Measurements from ENCODE around the gene AP1G2.
A peak's percentile ranks its signal among the peaks of the same experiment; 100 is the strongest.

Gene AP1G2

DNA sequence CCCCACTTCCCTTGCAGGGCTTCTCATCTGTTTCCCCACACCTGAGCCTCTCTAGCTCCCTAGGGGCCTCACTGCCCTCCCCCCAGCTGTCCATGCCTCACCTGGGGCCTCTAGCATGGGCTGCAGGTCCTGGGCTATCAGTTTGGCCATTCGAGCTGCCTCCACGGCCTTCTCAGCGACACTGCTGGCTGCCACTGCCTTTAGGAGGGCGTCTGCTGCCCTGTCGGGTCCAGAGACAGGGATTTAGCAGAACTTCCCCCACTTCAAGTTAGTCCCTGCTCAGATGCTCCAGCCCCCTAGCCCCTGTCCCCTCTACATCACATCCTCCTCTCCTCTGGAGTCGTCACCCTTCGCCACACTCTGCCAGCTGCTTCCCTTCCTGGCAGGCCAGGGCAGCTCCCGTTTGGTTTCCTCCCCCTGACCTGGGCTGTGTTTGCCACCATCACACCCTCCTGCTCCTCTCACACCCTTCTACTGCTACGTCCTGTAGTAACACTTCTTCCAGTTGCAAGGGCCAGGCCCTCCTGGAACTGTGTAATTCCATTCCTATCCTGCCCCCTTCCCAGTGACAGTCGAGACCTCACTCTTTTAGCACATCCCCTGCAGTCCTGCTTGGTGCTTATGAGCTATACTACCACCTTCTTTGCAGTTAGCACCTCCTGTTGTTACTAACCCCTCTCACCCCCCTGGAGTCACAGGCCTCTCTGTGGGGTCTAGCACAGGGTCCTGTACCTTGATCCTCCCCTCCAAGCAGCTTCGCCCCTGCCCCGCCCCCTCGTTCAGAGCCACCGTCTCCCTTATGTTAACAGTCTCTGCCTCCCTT, 4.3 kb upstream of the AP1G2 start:
- no peak for DNase-seq (ENCODE audit: low read depth)

DNA sequence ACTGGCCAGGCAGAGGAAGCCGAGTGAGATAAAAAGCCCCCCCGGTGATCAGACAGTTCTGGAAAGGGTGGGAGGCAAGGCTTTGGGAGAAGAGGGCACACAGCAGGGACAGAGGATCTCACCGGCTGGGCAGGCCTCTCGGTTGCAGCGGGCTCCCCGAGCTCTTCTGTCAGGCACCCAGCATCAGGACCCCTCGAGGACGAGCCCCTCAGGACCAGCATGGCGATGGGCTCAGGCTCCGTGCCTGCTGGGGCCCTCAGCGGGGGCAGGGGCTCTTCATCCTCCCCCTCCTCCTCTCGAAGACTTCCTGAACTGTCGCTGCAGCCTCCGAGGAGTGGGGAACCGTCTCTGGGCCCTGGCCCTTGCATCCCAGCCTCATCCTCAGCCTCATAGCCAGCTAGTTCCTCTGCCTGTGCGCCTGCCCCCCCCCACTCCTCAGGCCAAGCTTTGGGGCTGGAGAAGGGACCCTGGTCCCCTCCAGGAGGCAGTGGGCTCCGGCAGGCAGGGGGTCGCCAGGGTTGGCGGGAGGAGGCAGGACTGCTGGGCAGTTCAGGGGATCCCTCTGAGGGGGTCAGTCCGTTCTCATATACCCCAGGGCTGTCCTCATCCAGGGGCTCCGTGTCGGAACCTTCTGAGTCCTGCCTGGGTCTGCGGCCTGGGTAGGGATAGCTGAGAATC, 3.4 kb upstream of the AP1G2 start:
- DNase-seq (ENCODE audit: low read depth): no peak

DNA sequence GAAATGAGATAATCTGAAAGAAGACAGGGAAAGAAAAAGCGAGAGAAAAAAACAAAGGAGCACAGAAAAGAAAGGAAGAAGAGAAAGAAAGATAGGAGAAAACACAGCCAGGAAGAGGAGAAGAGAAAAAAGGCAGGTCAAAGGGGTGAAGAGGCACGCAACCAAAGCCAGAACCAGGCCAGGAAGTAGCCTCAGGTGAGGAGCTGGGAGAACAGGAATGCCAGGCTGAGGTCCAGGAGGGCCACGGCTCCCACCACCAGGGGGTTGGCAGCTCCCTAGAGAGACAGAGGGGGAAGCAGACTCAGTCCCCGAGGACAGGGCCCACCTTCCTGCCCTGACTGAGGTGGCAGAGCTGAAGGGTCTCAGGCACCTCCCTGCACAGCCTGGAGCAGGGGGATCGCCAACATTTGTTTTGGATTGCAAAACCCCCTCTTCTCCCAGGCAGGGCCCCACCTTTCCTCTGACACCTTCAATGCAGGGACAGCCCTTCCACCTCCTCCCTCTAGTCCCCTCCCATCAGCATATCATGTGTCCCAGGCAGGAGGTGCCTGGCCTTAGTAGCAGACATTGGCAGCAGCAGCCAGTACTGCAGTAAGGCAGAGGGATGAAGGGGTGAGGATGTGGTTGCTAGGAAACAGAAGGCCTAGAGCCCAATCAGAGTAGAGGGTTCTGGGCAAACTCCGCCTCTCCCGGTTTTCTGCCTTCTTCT, 2.0 kb upstream of the AP1G2 start:
- peak; percentile 23 for DNase-seq (ENCODE audit: low read depth)

DNA sequence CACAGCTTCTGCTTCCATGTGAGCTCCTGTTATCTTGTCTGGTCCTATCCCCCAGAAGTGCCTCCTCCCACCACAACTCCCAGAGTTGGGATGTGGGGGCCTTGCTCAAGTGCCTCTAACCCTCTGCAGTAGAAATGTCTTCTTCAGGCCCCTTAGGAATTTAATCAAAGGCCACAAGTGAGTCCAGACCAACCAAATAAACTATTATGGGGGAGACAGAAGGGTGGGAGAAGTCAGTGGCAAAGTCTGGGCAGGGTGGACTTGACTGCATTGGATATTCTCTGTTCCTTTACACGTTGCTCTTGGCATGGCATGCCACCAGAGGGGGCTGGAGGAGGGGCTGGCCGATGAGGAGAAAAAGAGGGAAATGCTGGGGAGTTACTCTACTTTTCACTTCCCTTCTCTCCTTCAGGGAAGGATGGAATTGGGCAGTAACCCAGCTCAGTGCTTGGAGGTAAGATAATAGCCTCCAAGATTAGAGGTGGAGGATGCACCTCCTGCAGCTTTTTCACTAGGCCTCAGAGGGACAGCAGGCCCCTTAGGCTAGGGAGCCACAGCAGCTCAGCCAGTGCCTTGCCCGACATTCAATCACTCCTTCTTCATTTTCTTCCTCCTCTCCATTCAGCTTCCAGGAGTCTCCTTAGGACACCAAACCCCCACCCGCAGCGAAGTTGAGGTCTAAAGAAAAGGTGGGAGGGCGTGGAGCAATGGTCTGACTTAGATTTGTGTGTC, 1.2 kb upstream of the AP1G2 start:
- peak; percentile 42 for DNase-seq (ENCODE audit: low read depth)

DNA sequence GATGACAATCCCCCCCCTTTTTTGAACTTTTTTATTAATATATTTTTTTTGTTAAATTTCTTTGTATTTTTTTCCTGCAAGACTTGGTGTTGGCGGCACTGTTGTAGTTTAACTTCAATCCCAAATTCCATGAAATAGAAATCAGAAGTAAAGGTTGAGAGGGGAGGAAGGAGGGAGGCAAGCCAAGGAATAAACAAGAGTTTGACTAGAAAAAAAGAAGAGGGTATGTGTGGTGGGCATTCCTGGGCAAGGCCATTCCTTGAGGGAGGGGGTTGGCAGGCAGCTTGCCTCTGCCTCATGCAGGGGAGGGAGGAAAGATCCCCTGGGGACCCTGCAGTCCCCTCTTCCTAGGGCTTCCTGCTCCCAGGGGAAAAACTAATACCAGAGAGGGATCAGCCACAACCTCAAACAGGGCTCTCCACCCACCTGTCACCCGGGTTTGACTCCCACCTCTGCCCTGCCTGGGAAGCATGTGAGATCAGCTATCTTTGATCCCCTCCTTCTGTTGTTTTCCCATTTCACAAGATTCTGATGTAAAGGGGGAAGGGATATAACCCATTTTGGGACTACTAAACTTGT, 519 bp upstream of the AP1G2 start:
- DNase-seq (ENCODE audit: low read depth): no peak

DNA sequence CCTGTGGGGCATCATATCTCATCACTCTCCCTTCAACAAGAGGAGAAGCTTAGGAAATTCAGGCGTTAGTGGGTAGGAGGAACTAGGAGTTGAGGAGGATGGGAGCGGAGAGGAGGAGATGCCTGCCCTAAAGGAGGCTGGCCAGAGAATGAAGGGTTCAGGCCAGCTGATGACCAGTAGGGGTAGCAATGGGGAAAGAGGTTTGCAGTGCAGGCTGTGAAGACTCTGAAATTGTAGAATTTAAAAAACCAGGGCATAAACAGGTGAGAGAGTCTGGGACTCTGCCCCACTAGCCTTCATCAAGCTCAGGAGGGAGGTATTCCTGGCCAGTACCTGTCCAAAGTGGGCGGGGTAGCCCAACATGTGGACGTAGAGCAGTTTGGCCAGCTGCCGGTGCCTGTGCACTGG, 809 bp downstream of the AP1G2 start:
- DNase-seq (ENCODE audit: low read depth): peak; percentile 23

DNA sequence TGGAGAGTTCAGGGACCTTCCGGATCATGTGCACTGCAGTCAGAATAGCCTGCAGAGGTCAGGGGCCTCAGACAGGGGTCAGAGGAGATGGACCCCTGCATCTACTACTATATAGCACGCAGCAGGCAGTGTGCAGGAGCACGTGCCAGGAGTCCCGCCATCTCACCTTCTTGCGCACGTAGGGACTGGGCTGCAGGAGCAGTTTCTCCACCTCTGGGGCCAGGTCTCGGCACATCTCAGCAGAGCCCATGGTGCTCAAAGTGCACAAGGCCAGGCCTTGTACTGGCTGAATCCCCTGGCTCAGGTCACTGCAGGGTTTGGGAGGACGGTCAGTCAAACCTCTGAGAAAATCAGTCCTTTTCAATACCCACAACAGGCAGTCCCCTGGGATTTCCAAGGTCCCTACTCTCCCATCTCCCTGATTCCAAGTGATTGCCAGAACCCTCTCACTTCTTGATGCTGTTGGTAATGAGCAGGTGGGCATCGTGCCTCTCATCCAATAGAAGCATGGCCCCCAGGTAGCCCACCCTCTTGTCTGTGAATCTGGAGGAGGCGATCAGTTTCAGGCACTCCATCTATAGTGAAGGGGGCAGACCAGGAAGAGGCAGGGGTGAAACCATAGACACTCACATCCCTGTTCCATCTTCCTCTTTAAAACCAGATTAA, 1.3 kb downstream of the AP1G2 start:
- DNase-seq (ENCODE audit: low read depth): no peak

DNA sequence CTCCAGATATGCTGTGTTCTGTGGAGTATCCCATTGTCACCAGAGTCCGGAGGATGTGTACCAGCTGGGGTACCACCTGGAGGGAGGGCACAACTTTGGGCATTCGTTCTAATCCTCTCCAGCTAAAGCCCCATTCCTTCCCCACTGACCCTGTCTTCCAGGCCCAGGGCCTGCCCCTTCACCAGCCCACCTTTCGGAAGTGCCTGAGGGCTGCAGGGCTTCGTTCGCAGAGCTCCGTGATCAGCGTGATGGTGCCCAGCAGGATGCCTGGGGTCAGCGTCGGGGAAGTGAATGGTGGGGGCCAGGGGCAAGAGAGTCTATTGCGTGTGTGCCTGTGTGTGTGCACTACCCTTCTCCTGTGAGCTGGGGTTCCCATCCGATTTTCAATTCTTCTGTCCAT, 2.0 kb downstream of the AP1G2 start:
- no peak for DNase-seq (ENCODE audit: low read depth)

DNA sequence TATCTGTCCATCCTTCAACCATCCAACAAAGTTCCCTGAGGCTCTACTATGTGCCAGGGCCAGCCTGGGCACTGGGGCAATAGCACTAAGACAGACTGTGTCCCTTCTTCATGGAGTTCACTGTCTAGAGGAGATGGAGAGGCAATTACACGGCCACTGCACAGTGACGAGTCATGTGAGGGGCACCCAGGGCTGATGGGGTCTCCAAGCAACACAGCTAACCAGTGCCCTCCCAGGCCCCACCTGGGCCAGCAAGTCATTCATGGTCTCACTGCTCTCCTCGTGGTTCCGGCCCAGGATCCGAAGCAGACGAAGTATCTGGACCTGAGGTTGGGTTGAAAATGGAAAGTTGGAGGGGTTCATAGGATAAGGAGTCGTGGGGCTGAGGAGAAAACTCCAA, 2.7 kb downstream of the AP1G2 start:
- DNase-seq (ENCODE audit: low read depth): no peak

DNA sequence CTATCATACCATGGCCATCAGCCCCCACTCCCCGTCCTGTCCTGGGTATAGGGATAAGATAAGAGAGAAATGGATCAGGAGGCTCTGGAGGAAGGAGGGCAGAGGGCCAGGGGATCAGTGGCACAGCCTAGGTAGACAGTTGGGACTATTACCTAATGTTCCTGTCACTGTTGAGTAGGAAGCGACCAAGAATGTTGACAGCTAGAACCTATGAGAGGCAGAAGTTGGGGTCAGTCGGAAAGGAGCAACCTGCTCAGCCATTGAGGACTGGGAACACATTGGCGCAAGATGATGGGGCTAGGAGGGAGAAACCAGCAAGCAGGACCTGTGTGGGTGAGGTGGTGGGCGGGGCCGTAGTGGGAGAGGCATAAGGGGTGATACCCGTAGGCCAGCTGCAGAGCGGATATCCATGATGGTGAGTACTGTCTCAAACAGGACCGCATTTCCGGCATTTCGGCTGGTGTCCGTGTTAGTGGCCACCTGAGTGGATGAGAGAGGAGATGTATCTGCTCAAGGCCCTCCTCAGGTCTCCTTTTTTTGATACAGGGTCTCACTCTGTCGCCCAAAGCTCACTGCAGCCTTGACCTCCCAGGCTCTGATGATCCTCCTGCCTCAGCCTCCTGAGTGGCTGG, 3.3 kb downstream of the AP1G2 start:
- no peak for DNase-seq (ENCODE audit: low read depth)

DNA sequence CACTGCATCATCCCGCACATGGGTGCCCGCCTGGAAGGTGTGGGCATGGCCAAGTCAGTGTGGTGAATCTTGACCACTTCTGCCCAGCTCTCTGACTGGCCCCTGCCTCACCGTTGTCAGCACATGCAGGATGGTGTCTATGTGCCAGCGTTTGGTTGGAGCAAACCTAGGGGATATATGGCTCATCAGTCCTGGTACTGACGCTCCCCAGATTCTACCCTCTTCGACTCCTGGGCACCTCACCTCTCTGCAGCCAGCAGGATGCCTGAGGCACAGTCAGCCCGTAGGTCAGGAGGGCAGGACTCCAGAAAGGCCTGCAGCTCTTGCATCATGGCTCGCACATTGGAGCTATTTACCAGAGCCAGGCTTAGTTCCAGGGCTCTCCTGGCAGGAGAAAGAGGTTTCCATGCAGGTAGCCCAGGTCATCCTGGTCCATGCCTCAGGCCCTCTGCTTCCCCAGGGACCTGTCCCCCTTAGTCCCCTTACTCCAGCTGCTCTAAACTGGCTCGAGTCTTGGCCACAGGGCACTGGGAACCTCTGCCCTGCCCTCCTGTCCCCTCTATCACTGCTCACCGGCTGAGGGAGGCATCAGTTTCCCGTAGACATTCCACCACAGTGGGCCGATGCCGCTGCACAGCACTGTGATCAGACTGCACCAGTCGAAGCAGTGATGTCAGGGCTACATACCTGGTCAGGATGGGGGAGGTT, 4.0 kb downstream of the AP1G2 start:
- DNase-seq (ENCODE audit: low read depth): no peak

DNA sequence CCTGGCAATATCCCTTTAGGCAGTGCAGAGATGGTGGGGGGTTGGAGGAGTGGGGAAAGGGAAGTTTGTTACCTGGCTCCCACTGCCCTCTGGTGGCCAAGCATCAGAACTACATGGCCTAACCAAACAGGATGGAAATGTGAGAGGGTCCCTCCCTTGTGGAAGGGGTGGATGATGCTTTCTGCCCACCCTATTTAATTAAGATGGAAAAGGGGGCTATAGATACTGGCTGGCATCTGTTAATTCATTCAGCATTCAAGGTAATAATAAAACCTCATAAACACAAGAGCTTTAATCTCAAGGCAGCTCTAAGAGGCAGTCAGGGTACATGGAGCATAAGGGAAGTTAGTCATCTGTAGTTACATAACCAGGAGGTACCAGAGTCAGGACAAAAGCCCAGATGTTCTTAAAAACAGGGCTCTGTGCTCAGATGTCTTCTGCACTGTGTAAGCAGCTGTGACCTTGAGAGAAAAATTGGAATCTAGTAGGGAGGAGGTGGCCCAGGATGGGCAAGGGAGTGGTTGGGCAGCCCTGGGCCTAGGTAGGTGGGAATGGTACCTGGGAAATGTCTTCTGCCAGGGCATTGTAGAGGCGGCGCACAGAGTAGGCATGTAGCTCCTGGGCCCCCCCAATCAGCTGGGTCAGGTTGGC, 4.6 kb downstream of the AP1G2 start:
- DNase-seq (ENCODE audit: low read depth): peak; percentile 55

DNA sequence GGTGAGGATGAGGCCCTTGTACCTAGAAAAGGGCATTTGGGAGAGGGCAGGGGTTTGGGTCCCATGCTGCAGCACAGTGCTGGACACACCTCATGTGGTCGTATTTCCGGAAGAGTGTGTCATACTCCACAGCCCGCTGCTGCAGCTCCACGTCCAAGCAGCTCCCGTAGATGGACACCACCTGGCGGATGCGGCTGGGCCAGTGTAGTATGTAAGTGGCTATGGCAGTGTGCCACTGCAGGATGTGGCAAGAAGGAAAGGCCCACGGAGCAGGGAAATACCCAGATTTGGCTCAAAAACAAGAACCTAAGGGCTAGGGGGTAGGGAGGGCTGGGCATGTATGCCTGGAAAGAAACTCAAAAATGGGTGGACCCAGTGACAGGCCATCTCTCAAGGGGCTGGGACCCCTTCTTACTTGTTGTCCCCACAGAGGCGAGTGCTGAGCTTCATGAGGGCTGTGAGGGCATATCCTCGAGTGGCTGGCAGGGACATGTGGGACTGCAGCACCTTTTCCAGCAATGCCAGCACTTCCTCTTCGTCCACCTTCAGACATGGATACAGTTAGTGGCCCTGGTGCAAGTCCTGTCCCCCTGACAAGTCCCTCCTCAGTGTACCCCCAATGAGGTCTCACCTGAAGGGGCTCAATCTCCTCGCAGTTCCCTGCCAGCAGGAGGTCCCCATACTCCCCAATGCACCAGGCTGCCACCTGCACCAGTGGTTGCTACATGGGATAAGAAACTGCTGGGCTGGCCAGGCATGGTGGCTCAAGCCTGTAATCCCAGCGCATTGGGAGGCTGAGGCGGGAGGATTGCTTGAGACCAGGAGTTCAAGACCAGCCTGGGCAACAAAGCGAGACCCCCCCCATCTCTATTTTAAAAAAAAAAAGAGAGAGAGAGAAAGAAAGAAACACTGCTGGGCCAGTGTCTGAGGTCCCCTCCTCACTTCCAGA, 5.4 kb downstream of the AP1G2 start:
- no peak for DNase-seq (ENCODE audit: low read depth)

DNA sequence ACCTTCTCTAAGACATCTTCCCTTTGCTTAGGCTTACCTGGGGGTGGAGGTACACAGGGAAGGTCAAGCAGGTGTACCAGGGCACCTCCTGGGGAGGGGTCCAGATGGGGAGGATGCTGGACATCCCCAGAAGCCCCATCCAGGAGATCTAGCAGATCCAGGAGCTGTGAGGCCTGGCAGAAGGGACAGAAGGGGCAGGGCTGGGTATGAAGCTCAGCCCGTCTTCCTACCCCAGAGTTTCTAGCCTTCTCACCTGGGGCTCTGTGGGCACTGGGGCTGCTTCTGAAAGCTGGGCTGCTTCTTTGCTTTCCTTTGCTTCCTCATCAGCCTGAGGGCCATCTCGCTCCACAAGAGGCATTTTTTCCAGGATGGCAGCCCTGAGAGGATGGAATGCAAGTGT, 6.3 kb downstream of the AP1G2 start:
- no peak for DNase-seq (ENCODE audit: low read depth)

DNA sequence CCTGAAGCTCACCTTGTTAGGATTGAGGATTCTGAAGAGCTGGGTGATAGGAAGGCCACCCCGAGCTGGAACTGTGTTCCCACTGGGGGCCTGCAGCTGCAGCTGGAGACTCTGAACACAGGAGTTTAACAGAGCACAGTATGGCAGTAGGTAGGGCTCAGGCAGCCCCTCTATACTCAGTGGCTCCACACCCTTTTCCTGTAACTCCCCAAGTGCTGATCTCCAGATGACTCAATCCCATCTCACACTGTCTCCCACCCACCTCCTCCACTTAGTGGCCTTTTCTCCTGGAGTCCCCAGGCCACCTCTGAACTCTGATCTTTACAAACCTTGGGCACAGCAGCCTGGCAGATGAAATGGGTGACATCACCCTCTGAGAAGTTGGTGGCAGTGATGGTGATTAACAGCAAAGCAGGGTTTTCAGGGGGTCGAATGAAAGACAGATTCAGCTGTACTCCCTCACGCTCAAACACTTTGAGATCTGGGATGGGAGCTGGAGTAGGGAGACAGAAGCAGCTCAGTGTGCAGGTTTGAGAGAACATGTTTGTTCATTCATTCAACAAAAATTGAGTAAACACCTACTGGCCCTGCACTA, 7.6 kb downstream of the AP1G2 start:
- no peak for DNase-seq (ENCODE audit: low read depth)

DNA sequence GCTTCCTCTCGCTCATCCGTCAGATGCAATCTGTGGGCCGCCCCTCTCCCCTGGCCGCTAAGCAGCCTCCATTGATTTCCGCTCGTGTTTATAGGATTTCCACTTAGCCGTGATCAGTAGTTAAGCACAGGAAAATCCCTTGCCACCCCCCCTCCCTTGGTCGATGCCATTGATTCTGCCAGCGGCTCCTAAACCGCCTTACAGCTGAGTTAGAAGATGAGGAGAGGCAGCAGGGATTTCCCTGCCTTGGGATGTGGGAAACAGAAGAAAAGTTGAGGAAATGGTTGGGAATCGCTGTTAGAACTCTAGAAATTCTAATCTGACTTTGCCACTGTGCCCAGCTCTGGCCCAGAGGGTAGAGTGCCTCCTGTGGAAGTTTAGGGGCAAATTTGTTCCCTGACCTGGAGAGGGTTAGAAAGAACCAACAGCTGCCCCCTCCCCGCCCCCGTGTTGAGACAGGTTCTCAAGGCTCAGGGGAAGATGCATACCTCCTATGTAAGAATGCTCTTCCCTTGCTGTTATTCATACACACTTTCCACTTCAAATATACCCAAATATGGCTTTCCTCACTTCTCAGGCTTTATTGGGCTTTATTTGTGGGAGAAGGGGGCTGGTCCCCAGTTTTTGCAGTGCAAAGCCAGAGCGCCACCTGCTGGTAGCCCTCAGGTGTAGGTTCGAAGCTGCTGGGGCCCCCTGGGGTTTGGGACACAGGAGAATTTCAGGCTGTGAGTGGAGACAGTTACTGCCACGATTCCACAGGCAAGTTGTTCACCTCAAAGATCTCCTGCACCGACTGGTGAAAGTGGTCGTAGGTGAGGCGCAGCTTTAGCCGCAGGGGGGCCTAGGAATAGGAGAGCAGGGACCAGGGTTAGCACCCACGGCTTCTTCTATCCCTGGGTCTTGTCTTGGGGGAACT, 8.3 kb downstream of the AP1G2 start:
- peak; percentile 69 for DNase-seq (ENCODE audit: low read depth)

DNA sequence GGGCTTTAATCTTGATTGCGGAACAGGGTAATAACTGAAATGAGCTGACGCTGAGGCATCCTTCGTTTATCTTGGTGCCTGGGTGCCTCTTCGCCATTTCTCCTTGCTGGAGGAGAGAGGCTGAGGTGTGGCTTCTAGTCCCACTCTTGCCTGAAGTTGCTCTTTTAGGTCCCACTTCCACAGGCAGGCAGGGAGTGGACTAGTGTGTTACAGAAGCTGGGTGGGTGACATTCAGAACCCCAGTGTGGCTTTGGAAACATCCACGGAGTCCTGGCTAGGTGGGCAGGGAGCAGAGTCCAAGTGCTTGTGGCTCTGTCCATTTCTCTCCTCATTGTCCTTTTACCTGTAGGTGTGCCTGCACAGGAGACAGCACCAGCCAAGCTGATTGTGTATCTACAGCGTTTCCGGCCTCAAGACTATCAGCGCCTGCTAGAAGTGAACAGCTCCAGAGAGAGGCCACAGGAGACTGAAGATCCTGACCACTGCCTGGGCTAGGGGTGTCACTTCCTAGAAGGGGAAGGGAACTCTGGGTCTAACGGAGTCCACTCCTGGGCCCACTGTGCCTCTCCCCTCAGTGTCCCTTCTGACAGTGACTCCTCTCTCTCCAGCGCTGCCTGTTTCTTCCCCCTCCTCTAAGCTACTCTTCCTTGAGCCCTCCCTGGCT, 9.1 kb downstream of the AP1G2 start:
- DNase-seq (ENCODE audit: low read depth): no peak
